Left lung (tissue), 10 donors: ENCODE data around the gene TPCN1. TPM values are rescaled to one million over a fixed set of nuclear protein-coding genes. Genes with fewer than 3 reads are reported as not detected.

Experiments
- ATAC-seq: fragments of 200-7000 bp; cut with Tn5 transposase; one replicate; pipeline ENCODE4 v1.9.1; 2020; ENCODE audit warnings: moderate library complexity
- DNase-seq, 4 donors: peaks; one replicate each; pipeline ENCODE4 v3.0.0-alpha.2; 2013 to 2020
- H3K27ac ChIP-seq, 2 donors: fragments of 200-600 bp; sonication (generic) in 1 of 2; one replicate each; pipeline versions ENCODE4 v1.5.0 to v1.8.0; 2020 to 2021
- H3K27me3 ChIP-seq, 2 donors: fragments of 200-600 bp; sonication (generic) in 1 of 2; one replicate each; pipeline versions ENCODE4 v1.5.0 to v1.8.0; 2020 to 2021
- H3K36me3 ChIP-seq, 2 donors: fragments of 200-600 bp; sonication (generic) in 1 of 2; one replicate each; pipeline versions ENCODE4 v1.5.0 to v1.8.0; 2020 to 2021
- H3K4me1 ChIP-seq, 2 donors: fragments of 200-600 bp; one replicate each; pipeline ENCODE4 v1.8.0; 2021
- H3K4me3 ChIP-seq, 2 donors: fragments of 200-600 bp; sonication (generic) in 1 of 2; one replicate each; pipeline versions ENCODE4 v1.5.0 to v1.8.0; 2020 to 2021; ENCODE audit warnings: mild to moderate bottlenecking in 1 of 2
- H3K9me3 ChIP-seq, 2 donors: fragments of 200-600 bp; sonication (generic) in 1 of 2; one replicate each; pipeline versions ENCODE4 v1.5.0 to v1.8.0; 2020 to 2021
- intact Hi-C, 2 donors: fragments of 100-400 bp; cut with DNase I; formaldehyde crosslinking; loops; one replicate each; pipeline versions ENCODE4 v1.11.2 to v1.14.2; 2022
- polyA plus RNA-seq, 6 donors: library from polyadenylated mRNA; unstranded; fragments of 120-200 nt; gene quantifications; one replicate each; pipeline ENCODE4 v1.2.1, GENCODE V29; 2013; ENCODE audit not compliant: insufficient read length in 6 of 6
- total RNA-seq, 2 donors: library from RNA; stranded (reverse); fragmentation: NEBNext Ultra II Directional; extraction: Animal tissue kit (Norgen Biotek cat#: 25700); gene quantifications; one replicate each; pipeline ENCODE4 v1.2.1, GENCODE V29; 2021
- TF ChIP-seq, protein P1 (sequence below), 2 donors: fragments of 200-600 bp; sonication (generic) in 1 of 2; IDR thresholded peaks; one replicate each; pipeline versions ENCODE4 v1.5.0 to v1.8.0; 2021; ENCODE audit warnings: antibody characterized with exemption in 2 of 2
- donor health status: DM: no; HTN: yes; CAD: no.
- donor health status: DM: no; HTN: no; CAD: no.

Gene TPCN1
- total and polyA plus RNA-seq, 8 donors: 24.7 to 54.1 (median 34.8) TPM

GRCh38 chr12:113305281-113305856 is 84.1 kb downstream of the TPCN1 start:
- no peak overlapping the region for H3K27ac ChIP-seq
- peaks cover 0 to 93% of the 10 kb centered on the region in 2 donors for H3K36me3 ChIP-seq
- DNase-seq (peak in 1 of 4 donors; percentile 51), ATAC-seq (no peak)
- H3K4me3 ChIP-seq: no peak overlapping the region
- H3K9me3 ChIP-seq: no peaks in the 10 kb centered on the region
- no peaks in the 10 kb centered on the region for H3K4me1 ChIP-seq
- H3K27me3 ChIP-seq: no peaks in the 10 kb centered on the region
- TF ChIP-seq, protein P1, sequence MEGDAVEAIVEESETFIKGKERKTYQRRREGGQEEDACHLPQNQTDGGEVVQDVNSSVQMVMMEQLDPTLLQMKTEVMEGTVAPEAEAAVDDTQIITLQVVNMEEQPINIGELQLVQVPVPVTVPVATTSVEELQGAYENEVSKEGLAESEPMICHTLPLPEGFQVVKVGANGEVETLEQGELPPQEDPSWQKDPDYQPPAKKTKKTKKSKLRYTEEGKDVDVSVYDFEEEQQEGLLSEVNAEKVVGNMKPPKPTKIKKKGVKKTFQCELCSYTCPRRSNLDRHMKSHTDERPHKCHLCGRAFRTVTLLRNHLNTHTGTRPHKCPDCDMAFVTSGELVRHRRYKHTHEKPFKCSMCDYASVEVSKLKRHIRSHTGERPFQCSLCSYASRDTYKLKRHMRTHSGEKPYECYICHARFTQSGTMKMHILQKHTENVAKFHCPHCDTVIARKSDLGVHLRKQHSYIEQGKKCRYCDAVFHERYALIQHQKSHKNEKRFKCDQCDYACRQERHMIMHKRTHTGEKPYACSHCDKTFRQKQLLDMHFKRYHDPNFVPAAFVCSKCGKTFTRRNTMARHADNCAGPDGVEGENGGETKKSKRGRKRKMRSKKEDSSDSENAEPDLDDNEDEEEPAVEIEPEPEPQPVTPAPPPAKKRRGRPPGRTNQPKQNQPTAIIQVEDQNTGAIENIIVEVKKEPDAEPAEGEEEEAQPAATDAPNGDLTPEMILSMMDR (IDR thresholded peaks at IDR 0.05): no peak
- intact Hi-C loops: no loop called here

- no peak overlapping the region for H3K4me3 ChIP-seq
- intact Hi-C loops: no loop called here
- no peaks in the 10 kb centered on the region for H3K27me3 ChIP-seq
- no peak for ATAC-seq
- no peaks in the 10 kb centered on the region for H3K9me3 ChIP-seq
- H3K36me3 ChIP-seq: peaks cover 0 to 97% of the 10 kb centered on the region in 2 donors
- DNase-seq: peak in 1 of 4 donors; percentile 36
- H3K27ac ChIP-seq: no peak overlapping the region
- H3K4me1 ChIP-seq: no peaks in the 10 kb centered on the region
- TF ChIP-seq, protein P1 (IDR thresholded peaks at IDR 0.05): no peak
These were observed 85.1 kb downstream of the TPCN1 start for GRCh38 chr12:113306382-113306781.

GRCh38 chr12:113310489-113310888 is 89.2 kb downstream of the TPCN1 start:
- intact Hi-C loops: loop anchor here in 1 of 2 donors (10.0 kb wide), 1 partner anchor 114 kb away; the partner anchor contains the start of gene SDSL
- ATAC-seq (no peak), DNase-seq (no peak)
- Histone ChIP-seq H3K4me1 (no peaks in the 10 kb centered on the region), H3K36me3 (peaks cover 0 to 100% of the 10 kb centered on the region in 2 donors), H3K9me3 (no peaks in the 10 kb centered on the region), H3K27me3 (no peaks in the 10 kb centered on the region), H3K4me3 (no peak overlapping the region), H3K27ac (no peak overlapping the region)
- TF ChIP-seq, protein P1 (IDR thresholded peaks at IDR 0.05): no peak

DNA sequence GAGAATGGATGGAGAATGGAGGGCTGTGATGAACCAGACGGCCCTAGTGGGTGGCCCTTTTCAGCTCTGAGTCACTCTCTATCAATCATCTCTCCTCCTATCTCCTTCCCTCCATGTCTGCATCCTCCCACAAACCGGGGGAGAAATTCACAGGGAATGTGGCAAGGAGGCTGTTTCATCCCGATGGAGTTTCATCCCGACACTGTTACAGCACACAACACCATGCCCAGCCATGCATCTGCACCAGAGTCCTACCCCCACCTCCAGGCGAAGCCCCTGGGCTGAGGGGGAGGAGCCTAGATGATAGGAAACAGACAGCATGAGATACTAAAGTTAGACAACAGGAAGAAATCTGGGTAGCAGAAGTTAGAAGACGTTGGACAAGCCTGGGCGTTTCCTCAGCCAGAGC is 92.9 kb downstream of the TPCN1 start:
- Histone ChIP-seq H3K36me3 (peaks cover 0 to 100% of the 10 kb centered on the region in 2 donors), H3K4me3 (no peak overlapping the region), H3K4me1 (no peaks in the 10 kb centered on the region), H3K9me3 (no peaks in the 10 kb centered on the region), H3K27me3 (no peaks in the 10 kb centered on the region), H3K27ac (no peak overlapping the region)
- ATAC-seq (peak; percentile 37), DNase-seq (peak in 1 of 4 donors; percentile 5)
- TF ChIP-seq, protein P1 (IDR thresholded peaks at IDR 0.05): no peak
- intact Hi-C loops: loop anchor here in 1 of 2 donors (10.0 kb wide), 1 partner anchor 111 kb away; the partner anchor contains the start of gene SDSL

DNA sequence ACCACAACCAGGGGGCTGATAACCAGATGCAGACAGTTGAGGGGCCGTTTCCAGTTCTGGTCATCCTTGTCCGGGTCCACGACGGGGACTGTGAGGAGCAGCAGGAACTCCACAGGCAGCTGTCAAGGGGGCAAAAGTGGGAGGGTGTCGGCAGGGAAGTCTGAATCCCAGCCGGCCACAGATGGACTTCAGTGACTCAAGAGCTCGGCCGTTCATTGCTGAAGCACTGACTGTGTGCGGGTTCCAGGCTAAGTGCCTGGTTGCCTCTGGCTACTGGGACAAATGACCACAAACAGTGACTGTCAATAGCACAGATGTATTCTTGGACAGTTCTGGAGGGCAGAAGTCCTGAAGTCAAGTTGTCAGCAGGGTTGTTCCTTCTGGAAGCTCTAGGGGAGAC is 94.1 kb downstream of the TPCN1 start:
- Histone ChIP-seq H3K36me3 (peaks cover 0 to 100% of the 10 kb centered on the region in 2 donors), H3K27ac (no peak overlapping the region), H3K27me3 (no peaks in the 10 kb centered on the region), H3K9me3 (no peaks in the 10 kb centered on the region), H3K4me3 (no peak overlapping the region), H3K4me1 (no peaks in the 10 kb centered on the region)
- ATAC-seq: no peak
- TF ChIP-seq, protein P1 (IDR thresholded peaks at IDR 0.05): no peak
- DNase-seq: no peak
- intact Hi-C loops: loop anchor here in 1 of 2 donors (10.0 kb wide), 1 partner anchor 109 kb away; the partner anchor contains the start of gene SDSL
